Kidney epithelial cell (primary cell): ENCODE measurements around the gene MRGPRD. TPM values are rescaled to one million over a fixed set of nuclear protein-coding genes. Genes with fewer than 3 reads are reported as not detected.

Experiments
- DNase-seq: peaks from one replicate; pipeline ENCODE4 v3.0.0-alpha.2; 2010; ENCODE audit warnings: low read depth
- H3K27me3 ChIP-seq: 2 replicates; pipeline ENCODE4 v1.6.0; 2011; ENCODE audit warnings: low read length; ENCODE audit not compliant: control insufficient read depth, insufficient read depth
- H3K36me3 ChIP-seq: 2 replicates; pipeline ENCODE4 v1.5.1; 2011; ENCODE audit warnings: low read length; ENCODE audit not compliant: control insufficient read depth, insufficient read depth
- H3K4me3 ChIP-seq: 2 replicates; pipeline ENCODE4 v1.5.1; 2011; ENCODE audit warnings: low read depth, mild to moderate bottlenecking, control low read depth, low read length
- CTCF ChIP-seq: IDR thresholded peaks from 2 replicates; pipeline ENCODE4 v1.5.1; 2011; ENCODE audit warnings: mild to moderate bottlenecking, moderate library complexity, low read length, control low read depth, inconsistent platforms; ENCODE audit not compliant: insufficient read depth, poor library complexity, severe bottlenecking
- total RNA-seq: library from RNA; depleted of rRNA; stranded (reverse); fragments of >200 nt; gene quantifications from 2 replicates; pipeline ENCODE4 v1.2.3, GENCODE V29; 2015

MRGPRD gene
- total RNA-seq, 1 donor from 2014 or later = not detected

- H3K27me3 ChIP-seq = no peaks in the 10 kb centered on the region
- no peaks in the 10 kb centered on the region for H3K36me3 ChIP-seq
- TF ChIP-seq CTCF = peak; percentile 49
- no peak overlapping the region for H3K4me3 ChIP-seq
- no peak for DNase-seq
Measured at GRCh38 chr11:68950270-68950669, 30.5 kb downstream of the MRGPRD start.

GRCh38 chr11:68948935-68949334 is 31.9 kb downstream of the MRGPRD start:
- DNase-seq = no peak
- no peak overlapping the region for H3K4me3 ChIP-seq
- no peak for TF ChIP-seq CTCF
- no peaks in the 10 kb centered on the region for H3K36me3 ChIP-seq
- H3K27me3 ChIP-seq = no peaks in the 10 kb centered on the region

- no peaks in the 10 kb centered on the region for H3K36me3 ChIP-seq
- no peak for DNase-seq
- no peak overlapping the region for H3K4me3 ChIP-seq
- TF ChIP-seq CTCF = no peak
- H3K27me3 ChIP-seq = no peaks in the 10 kb centered on the region
Measured at GRCh38 chr11:68948496-68948895, 32.3 kb downstream of the MRGPRD start.

- TF ChIP-seq CTCF = no peak
- no peaks in the 10 kb centered on the region for H3K36me3 ChIP-seq
- DNase-seq = no peak
- no peaks in the 10 kb centered on the region for H3K27me3 ChIP-seq
- H3K4me3 ChIP-seq = no peak overlapping the region
Measured at GRCh38 chr11:68947151-68947550, 33.6 kb downstream of the MRGPRD start.

GRCh38 chr11:68946416-68947090 is 34.2 kb downstream of the MRGPRD start:
- H3K4me3 ChIP-seq = no peak overlapping the region
- peak; percentile 56 for DNase-seq
- H3K36me3 ChIP-seq = no peaks in the 10 kb centered on the region
- no peaks in the 10 kb centered on the region for H3K27me3 ChIP-seq
- no peak for TF ChIP-seq CTCF

GRCh38 chr11:68942751-68943271 is 38.0 kb downstream of the MRGPRD start:
- H3K27me3 ChIP-seq = no peaks in the 10 kb centered on the region
- H3K4me3 ChIP-seq = no peak overlapping the region
- no peak for TF ChIP-seq CTCF
- no peaks in the 10 kb centered on the region for H3K36me3 ChIP-seq
- DNase-seq = no peak
